ENCODE results near the gene DNM2.
"Not testable (repeated sequence)": the region's sequence is repeated elsewhere in the genome, so short reads cannot be mapped to it uniquely, and the experiment has no call there.

- TF ChIP-seq YY1 (IDR thresholded peaks at IDR 0.05; ENCODE audit: insufficient read depth, insufficient read length); SUZ12 (IDR thresholded peaks at IDR 0.05; ENCODE audit: extremely low read depth, insufficient read depth, insufficient read length): not testable (repeated sequence)
Observed at GRCh38 chr19:10837649-10838048, 119.8 kb downstream of the DNM2 start.
